RCC 7860 (cell line): ENCODE results near the gene DBT.
"Not testable (repeated sequence)": the region's sequence is repeated elsewhere in the genome, so short reads cannot be mapped to it uniquely, and the experiment has no call there.

Source experiments
- DNase-seq: peaks from one replicate; pipeline ENCODE4 v3.0.0-alpha.2; 2015; ENCODE audit warnings: low spot score
- FAIRE-seq: peaks from 2 replicates; lab custom pipeline; 2012; peaks lifted over from hg19 to GRCh38; lab: Jason Lieb, UNC

The DBT gene

DNA sequence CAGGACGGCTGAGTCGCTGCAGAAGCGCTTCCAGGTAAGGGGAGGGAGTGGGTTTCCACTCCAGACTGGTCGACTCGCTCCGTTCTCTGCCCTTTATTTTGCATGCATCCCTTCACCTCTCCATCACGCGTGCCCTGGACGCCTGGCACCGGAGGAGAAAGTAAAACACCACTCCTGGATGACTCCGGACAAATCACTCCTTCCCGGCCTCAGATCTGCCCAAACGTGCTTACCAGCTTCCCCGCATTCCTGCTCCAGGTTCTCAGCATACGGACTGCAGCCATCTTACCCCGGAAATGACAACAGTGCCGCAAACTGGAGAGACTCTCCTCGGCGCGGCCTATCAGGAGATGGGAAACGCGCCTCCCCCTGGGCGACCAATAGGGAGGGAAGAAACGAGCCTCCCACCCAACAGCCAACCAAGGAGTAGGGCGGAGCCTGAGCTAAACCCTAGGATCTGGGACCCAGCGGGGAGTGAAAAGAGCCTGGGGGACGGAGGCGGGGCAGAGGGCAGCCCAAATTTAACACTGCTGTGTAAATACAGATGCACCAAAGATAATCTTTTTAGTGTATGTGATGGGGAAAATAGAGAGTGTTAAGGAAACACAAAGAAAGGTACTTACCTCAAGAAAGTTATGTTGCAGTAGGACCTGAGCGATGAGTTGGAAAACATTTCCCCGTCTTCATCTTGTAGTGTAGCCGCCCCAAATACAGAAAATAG lies at the start of gene DBT:
TSS of gene DBT (minus strand) at position 298 of the 721 bp plus-strand sequence. CDS start at position 284, 14 bp downstream.
- peak; percentile 94 for FAIRE-seq
- DNase-seq, result peak; percentile 85

DNA sequence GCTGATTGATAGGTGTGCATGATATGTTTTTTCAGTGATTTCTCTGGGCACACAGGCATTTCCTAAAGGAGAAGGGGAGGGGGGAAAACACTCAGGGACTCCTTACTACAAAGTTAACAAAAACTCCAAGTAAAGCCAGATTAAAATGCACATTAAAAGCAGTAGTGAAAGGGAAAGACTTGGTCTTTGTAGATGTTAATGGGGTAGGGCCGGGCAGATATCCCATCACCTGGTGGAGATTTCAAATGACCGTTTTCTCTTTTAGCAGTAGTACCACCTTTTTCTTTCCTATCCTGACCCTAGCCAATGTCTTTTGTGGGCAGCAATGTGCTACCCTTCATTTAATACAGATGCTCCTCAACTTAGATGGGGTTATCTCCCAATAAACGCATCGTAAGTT lies 48.9 kb upstream of the DBT start:
- FAIRE-seq (no peak), DNase-seq (no peak)

- not testable (repeated sequence) for FAIRE-seq
Observed at GRCh38 chr1:100296997-100297396, 47.4 kb upstream of the DBT start.

GRCh38 chr1:100296140-100296539 lies 46.5 kb upstream of the DBT start:
- FAIRE-seq (no peak), DNase-seq (no peak)

More at GRCh38 chr1:100296997-100297396, 47.4 kb upstream of the DBT start:
- DNase-seq, result not testable (repeated sequence)

DNA sequence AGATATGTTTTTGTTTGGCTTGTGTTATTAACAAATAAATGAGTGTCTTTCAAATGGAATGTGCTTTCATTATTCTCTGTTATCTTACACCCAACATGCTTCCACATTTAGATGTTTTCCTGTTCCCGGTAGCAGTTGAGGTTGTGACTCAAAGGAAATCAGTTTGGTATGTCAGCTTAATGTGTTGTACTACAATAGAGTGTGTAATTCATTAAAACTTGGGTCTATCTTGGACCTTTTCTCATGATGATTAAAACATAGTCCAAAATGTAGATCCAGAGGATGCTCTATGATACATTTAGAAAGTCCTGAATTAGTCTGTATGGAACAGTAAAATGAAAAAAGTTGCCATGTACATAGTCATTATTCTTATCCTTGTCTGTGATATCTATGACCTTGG lies 43.1 kb upstream of the DBT start:
- DNase-seq (no peak), FAIRE-seq (no peak)

DNA sequence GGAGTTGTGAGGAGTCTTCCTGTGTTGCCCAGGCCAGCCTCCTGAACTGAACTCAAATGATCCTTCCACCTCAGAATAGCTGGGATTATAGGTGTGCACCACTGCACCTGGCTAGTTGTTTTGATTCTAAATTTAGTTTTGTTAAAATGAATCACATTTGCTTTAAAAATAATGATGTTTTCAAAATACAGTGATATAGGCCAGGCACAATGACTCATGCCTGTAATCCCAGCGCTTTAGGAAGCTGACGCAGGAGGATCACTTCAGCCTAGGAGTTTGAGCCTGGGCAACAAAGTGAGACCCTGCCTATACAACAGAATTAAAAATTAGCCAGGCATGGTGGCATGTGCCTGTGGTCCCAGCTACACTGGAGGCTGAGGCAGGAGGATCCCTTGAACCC lies 40.7 kb upstream of the DBT start:
- DNase-seq (no peak), FAIRE-seq (no peak)

DNA sequence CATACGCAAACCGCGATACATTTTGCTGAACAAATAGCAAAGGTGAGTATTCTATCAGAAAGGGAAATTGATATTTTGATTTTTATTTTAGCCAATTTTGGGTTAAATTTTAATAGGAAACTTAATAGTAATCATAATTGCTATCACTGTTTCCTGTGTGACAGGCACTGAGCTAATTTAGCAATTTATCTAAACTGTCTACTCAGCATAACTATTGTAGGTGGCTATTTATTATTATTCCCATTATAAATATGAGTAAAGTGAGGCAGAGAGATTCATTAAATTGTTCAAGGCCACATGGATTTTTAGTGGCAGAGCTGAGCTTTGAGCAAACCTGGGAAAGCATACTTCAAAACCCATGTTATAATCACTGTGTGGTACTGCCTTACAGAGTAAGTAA lies 37.5 kb upstream of the DBT start:
- DNase-seq (no peak), FAIRE-seq (no peak)

GRCh38 chr1:100284591-100284990 lies 35.0 kb upstream of the DBT start:
- DNase-seq, result no peak
- FAIRE-seq, result no peak

DNA sequence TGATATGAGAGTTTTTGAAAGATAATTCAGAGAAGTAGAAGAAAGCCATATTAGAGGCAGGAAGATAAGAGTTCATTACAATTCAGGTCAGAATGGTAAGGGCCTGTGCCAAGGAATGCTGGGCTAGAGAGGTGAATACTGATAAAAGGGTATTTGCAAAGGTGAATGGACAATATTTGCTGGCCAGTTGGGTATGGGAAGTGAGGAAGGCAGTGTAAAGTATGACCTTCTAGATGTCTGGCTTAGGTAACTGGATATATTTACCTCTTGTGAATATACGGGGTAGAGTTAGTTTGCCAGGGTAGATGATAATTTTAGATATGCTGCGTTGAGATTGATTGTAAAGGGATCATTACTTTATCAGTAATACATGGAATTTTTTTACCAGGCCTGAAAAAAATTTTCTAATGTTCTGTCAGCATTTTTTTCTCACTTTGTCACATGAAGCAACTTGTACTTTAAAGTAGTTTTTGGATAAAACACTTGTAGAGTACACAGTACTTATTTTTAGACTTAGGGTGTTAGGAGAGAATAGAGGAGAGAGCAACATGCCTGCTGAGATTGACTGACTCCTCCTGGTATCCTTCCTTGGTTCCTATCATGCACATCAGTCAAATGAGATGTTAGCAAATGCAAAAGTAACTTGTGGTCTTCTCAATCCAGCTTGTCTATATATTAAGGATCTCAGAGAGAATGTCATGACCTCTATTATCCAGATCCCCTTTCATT lies 30.5 kb upstream of the DBT start:
- FAIRE-seq (no peak), DNase-seq (no peak)

- no peak for DNase-seq
- no peak for FAIRE-seq
Observed at GRCh38 chr1:100279358-100279923, 29.8 kb upstream of the DBT start.

DNA sequence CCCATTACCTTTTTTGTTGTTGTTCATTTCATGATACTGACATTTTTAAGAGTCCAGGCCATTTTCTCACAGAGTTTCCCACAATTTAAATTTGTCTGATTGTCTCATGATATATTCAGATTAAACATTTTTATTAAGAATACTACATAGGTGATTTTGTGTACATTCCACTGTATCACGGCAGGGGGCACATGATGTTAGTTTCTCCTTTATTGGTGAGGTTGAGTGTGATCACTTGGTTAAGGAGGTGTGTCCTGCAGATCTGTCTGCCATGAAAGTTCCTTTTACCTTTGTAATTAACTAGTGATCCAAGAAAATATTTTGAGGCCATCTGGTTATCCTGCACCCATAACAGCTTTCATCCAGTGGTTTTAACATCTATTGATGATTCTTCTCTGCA lies 28.2 kb upstream of the DBT start:
- DNase-seq, result no peak
- FAIRE-seq, result no peak

- DNase-seq (no peak), FAIRE-seq (no peak)
Observed at GRCh38 chr1:100268202-100268601, 18.6 kb upstream of the DBT start.

DNA sequence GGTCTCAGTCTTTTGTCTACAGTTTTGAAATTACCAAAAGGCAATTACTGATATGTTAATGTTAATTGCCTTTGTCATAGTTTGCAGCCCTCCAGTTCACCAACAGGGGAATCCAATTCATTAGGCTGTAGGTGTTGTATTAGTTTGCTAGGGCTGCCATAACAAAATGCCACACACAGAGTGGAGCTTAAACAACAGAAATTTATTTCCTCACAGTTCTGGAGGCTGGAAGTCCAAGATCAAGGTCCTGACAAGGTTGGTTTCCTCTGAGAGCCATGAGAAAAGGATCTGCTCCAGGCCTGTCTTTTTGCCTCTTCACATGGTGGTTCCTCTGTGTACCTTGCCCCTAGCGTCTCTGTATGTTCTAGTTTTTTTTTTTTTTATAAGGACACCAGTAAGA lies 17.6 kb upstream of the DBT start:
- no peak for DNase-seq
- FAIRE-seq, result no peak

DNA sequence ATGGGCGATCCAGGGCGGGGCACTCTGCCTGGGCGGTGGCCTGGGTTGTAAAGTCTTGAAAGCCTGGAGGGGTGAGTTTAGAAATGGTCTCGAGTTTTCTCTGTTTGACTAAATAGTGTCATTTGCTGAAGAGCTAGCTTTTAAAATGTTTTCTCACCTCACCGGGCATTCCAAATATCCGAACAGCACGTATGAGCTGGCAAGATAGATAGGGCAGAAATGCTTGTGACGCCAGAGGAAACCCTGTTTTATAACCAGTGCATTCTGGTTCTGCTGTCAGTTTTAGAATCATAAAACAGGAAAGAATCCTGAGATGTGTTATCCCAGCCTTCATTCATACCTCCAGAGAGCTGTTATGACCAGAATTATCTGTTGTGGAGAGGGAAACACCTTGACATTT lies 17.1 kb upstream of the DBT start:
- DNase-seq (no peak), FAIRE-seq (no peak)

GRCh38 chr1:100265931-100266740 lies 16.5 kb upstream of the DBT start, which contains the start of gene RTCA:
RTCA (plus strand) TSS chr1:100266216; CDS start chr1:100266376, 160 bp downstream.
- FAIRE-seq, result no peak
- peak; percentile 90 for DNase-seq

DNA sequence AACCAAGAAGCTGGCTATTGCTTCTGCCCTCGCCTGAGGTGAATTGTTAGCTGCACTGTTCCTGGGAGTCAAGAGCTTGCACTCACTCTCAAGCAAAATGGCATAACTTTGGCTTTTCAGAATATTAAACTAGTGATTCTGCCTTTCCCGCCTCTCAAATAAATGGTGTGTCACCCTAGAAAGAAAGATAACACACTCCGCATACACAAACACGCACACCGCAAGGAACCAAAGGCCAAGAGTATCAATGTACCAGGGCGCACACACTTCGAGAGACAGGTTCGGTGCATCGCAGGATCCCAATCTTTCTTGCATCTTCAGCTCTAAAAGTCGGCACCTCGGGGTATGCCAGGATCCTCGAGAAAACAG lies 15.9 kb upstream of the DBT start:
- FAIRE-seq (no peak), DNase-seq (peak; percentile 54)

DNA sequence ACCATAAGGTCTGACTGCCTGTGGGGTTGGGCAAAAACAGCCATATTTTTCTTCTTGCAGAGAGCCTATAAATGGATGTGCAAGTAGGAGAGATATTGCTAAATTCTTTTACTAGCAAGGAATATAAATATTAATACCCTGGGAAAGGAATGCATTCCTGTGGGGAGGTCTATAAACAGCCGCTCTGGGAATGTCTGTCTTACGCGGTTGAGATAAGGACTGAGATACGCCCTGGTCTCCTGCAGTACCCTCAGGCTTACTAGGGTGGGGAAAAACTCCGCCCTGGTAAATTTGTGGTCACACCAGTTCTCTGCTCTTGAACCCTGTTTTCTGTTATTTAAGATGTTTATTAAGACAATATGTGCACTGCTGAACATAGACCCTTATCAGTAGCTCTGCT lies 14.4 kb upstream of the DBT start:
- DNase-seq, FAIRE-seq: not testable (repeated sequence)

DNA sequence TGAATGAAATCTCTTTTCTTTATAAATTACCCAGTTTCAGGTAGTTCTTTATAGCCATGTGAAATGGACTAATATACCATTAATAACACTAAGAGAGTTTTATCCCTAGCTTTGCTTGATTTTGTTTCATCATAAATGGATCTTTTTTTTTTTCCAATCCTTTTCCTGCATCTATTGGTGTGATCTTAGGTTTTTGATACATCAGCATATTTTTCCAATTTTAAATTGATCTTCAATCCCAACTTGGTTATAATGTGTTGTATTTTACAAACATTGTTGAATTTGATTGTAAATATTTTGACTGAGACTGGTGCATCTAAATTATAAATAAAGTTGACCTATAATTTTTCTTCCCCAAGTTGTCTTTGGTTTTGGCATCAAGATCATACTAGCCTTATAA lies 12.1 kb upstream of the DBT start:
- FAIRE-seq, result no peak
- no peak for DNase-seq

DNA sequence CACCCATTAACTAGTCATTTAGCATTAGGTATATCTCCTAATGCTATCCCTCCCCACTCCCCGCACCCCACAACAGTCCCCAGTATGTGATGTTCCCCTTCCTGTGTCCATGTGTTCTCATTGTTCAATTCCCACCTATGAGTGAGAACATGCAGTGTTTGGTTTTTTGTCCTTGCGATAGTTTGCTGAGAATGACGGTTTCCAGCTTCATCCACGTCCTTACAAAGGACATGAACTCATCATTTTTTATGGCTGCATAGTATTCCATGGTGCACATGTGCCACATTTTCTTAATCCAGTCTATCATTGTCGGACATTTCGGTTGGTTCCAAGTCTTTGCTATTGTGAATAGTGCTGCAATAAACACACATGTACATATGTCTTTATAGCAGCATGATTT lies 8.8 kb upstream of the DBT start:
- FAIRE-seq, DNase-seq: not testable (repeated sequence)

- FAIRE-seq, DNase-seq: not testable (repeated sequence)
Observed at GRCh38 chr1:100256273-100256672, 6.6 kb upstream of the DBT start.

GRCh38 chr1:100253552-100253951 lies 3.9 kb upstream of the DBT start:
- DNase-seq (no peak), FAIRE-seq (no peak)
